Measurements from ENCODE around the gene MOB2.

DNA sequence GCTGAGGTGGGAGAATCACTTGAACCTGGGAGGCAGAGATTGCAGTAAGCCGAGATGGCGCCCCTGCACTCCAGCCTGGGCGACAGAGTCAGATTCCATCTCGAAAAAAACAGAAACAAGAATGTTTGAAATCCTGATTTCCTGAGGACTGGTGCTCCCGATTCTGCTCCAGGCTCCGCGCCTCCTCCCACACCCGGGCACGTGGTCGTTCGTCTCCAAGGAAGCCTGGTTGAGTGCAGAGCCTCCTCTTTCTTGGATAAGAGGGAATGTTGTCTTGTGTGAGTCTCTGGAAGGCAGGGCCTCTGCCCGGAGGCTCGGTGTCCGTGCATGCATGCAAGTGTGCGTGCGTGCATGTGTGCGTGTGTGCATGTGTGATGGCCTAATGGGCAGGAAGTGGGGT lies 66.8 kb downstream of the MOB2 start:
- TF ChIP-seq TAF1 (conservative IDR thresholded peaks at IDR 0.05): no peak
- TF ChIP-seq, protein P1, sequence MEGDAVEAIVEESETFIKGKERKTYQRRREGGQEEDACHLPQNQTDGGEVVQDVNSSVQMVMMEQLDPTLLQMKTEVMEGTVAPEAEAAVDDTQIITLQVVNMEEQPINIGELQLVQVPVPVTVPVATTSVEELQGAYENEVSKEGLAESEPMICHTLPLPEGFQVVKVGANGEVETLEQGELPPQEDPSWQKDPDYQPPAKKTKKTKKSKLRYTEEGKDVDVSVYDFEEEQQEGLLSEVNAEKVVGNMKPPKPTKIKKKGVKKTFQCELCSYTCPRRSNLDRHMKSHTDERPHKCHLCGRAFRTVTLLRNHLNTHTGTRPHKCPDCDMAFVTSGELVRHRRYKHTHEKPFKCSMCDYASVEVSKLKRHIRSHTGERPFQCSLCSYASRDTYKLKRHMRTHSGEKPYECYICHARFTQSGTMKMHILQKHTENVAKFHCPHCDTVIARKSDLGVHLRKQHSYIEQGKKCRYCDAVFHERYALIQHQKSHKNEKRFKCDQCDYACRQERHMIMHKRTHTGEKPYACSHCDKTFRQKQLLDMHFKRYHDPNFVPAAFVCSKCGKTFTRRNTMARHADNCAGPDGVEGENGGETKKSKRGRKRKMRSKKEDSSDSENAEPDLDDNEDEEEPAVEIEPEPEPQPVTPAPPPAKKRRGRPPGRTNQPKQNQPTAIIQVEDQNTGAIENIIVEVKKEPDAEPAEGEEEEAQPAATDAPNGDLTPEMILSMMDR (IDR thresholded peaks at IDR 0.05; ENCODE audit: low read depth, low read length, missing input control): no peak
- TF ChIP-seq FOXA1 (IDR thresholded peaks at IDR 0.05): no peak
- TF ChIP-seq HNF4A (conservative IDR thresholded peaks at IDR 0.05): no peak
- no peak for TF ChIP-seq EGR1 (IDR thresholded peaks at IDR 0.05; ENCODE audit: low read depth in 2 of 2)
- no peak for TF ChIP-seq GABPA (IDR thresholded peaks at IDR 0.05 in 1 of 2, conservative IDR thresholded peaks at IDR 0.05 in 1 of 2)
- TF ChIP-seq, protein P2, sequence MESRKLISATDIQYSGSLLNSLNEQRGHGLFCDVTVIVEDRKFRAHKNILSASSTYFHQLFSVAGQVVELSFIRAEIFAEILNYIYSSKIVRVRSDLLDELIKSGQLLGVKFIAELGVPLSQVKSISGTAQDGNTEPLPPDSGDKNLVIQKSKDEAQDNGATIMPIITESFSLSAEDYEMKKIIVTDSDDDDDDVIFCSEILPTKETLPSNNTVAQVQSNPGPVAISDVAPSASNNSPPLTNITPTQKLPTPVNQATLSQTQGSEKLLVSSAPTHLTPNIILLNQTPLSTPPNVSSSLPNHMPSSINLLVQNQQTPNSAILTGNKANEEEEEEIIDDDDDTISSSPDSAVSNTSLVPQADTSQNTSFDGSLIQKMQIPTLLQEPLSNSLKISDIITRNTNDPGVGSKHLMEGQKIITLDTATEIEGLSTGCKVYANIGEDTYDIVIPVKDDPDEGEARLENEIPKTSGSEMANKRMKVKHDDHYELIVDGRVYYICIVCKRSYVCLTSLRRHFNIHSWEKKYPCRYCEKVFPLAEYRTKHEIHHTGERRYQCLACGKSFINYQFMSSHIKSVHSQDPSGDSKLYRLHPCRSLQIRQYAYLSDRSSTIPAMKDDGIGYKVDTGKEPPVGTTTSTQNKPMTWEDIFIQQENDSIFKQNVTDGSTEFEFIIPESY (IDR thresholded peaks at IDR 0.05): no peak
- TF ChIP-seq, protein P3, sequence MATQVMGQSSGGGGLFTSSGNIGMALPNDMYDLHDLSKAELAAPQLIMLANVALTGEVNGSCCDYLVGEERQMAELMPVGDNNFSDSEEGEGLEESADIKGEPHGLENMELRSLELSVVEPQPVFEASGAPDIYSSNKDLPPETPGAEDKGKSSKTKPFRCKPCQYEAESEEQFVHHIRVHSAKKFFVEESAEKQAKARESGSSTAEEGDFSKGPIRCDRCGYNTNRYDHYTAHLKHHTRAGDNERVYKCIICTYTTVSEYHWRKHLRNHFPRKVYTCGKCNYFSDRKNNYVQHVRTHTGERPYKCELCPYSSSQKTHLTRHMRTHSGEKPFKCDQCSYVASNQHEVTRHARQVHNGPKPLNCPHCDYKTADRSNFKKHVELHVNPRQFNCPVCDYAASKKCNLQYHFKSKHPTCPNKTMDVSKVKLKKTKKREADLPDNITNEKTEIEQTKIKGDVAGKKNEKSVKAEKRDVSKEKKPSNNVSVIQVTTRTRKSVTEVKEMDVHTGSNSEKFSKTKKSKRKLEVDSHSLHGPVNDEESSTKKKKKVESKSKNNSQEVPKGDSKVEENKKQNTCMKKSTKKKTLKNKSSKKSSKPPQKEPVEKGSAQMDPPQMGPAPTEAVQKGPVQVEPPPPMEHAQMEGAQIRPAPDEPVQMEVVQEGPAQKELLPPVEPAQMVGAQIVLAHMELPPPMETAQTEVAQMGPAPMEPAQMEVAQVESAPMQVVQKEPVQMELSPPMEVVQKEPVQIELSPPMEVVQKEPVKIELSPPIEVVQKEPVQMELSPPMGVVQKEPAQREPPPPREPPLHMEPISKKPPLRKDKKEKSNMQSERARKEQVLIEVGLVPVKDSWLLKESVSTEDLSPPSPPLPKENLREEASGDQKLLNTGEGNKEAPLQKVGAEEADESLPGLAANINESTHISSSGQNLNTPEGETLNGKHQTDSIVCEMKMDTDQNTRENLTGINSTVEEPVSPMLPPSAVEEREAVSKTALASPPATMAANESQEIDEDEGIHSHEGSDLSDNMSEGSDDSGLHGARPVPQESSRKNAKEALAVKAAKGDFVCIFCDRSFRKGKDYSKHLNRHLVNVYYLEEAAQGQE (IDR thresholded peaks at IDR 0.05): no peak
- no peak for TF ChIP-seq RAD21 (IDR thresholded peaks at IDR 0.05)

All from liver (tissue), 3 donors.